ENCODE data around the gene INTS15.

INTS15 gene

DNA sequence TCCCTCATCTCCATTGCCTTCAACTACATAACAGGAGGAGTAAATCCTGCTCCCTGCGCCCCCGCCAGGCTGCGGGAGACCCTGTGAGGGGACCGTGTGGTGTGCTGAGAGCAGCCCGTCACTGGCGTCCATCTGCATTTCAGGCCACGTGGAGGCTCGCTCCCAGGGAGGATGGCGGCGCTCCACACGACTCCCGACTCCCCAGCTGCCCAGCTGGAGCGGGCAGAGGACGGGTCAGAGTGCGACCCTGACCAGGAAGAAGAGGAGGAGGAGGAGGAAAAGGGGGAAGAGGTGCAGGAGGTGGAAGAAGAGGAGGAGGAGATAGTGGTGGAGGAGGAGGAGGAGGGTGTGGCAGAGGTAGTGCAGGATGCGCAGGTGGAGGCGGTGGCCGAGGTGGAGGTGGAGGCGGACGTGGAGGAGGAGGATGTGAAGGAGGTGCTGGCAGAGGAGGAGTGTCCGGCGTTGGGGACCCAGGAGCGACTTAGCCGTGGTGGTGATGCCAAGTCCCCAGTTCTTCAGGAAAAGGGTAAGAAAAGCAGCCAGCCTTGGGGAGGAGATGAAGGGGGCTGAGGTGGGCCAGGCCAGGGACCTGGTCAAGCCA lies 52.5 kb downstream of the INTS15 start:
- no peak for DNase-seq (ENCODE audit: low read depth in 1 of 2, low spot score in 1 of 2)

DNA sequence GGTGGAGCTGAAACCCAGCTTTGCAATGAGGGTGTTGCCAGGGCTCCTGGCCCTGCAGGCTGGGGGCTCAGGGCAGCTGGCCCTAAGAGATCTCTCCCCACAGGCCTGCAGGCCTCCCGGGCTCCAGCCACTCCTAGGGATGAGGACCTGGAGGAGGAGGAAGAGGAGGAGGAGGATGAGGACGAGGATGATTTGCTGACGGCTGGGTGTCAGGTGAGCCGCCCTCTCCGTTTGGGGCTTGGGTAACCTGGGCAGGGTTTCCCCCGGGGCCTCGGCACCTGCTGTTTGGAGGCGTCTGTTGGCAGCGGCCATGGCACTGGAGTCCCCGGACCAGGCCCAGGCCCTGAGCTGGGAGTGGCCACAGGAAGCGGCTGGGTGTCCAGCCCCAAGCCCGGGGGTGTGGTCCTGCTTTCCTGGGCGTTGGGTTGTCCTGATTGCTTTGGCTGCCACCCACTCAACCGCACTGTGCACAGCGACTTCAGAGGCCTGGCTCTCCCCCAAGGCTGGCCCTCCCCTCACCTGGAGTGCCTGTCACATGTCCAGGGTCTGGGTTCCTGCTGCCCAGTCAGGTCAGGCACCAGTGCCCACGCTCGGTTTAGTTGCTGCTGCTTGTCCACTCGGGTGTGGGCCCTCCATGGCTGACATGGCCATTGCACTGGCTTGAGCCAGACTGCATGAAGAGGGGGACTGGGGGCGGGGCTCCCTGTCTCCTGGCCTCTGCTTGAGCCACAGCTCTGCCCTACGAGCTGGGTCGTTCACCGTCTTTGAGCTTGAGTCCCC lies 53.2 kb downstream of the INTS15 start:
- DNase-seq (ENCODE audit: low read depth in 1 of 2, low spot score in 1 of 2) = no peak

DNA sequence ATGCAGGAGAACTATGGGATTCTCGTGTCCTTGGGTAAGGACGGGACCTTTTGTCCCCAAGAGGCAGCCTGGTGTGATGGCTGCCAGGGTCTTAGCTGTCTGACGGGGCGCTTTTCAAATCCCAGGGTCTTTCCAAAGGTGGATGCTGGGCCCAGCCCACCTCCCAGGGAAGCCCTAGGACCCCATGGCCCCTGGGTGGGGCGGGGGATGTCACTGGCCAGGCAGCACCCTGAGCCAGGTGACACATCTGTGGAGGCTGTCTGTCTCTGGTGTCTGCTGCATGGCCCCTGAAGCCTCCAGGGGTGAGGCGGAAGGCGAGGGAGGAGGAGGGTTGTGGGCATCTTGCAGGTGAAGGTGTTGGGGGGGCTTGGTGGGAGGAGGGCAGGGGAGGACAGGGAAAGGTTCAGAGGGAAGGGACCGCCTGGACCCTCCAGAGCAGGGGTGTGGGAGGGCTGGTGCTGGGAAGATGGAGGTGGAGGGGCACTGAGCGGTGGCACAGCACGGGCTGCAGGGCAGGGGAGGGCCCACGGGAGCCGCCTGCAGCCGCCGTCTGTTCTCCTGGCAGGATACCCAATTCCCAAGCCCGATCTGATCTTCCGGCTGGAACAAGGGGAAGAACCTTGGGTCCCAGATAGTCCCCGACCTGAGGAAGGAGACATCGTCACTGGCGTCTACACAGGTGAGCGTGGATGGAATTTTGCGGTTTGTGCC lies 54.2 kb downstream of the INTS15 start:
- DNase-seq (ENCODE audit: low read depth in 1 of 2, low spot score in 1 of 2) = no peak

DNA sequence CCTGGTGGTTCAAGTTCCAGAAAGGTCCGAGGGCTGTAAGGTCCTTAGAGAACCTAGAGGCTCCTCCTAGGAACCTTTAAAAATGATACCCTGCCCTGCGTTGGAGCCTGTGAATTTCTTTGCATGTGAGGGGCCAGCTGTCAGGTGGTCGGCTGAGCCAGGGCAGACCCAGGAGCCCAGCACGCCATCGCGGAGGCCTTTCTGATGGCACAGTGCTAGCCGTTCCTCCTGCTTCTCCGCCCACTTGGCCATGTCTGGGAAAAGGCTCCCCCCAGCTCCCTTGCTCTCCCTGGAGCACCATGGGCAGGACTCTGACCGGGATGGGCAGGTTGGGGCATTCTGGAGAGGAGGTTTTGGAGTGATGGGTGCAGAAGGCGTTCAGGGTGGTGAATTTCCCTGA lies 54.9 kb downstream of the INTS15 start:
- no peak for DNase-seq (ENCODE audit: low read depth in 1 of 2, low spot score in 1 of 2)

DNA sequence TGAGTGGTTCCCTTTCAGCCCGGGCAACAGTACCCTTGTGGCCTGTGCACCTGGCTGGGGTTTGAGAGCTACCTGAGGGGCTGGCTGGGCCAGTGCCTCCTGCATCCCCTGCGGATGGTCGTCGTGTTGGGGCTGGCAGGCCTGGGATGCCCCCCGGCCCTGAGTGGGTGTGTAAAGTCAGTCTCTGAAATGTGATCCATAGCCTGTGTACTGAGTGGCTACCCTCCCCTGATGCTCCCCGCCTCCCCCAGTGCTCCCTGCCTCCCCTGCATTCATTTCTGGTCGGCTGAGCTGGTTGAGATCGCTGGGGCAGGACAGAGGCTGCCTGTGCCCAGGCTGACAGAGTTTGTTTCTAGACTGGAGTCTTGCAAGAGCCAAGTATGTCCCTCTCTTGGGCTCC lies 56.6 kb downstream of the INTS15 start:
- no peak for DNase-seq (ENCODE audit: low read depth in 1 of 2, low spot score in 1 of 2)

DNA sequence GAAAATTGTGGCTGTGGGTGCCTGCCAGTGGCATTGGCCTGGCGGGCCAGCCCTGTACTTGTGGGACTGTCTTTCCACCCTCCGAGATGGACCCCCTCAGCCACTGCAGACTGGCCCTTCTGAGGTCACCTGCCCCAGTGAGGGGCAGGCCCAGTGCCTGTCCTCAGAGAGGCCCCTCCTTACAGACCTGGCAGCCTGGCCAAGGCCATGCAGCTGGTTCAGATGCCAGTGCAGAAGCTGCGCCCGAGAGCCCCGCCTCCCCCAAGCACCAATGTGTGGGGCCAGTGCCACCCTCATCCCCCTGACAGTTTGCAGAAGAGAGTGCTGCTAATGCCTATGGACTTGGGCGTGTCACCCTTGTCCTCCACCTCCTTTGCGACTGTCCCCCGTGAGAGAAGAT lies 57.3 kb downstream of the INTS15 start:
- no peak for DNase-seq (ENCODE audit: low read depth in 1 of 2, low spot score in 1 of 2)

DNA sequence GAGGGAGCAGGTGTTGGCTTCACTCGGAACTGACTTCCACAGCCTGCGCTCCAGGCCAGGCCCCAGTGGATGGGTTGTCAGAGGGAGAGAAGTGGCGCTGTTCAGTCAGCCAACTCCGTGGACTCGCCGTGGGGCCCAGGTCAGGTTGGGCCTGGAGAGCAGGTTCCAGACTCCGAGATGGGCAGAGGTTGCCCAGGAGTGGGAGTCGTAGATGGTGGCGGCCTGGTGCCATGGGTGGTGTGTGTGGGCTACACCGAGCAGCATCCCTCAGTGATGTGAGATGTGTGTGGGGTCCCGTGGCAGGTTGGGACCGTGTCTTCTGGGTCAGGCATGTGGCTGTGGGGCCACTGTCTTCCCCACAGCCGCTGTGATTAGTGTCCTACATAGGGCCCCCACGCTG lies 57.7 kb downstream of the INTS15 start:
- no peak for DNase-seq (ENCODE audit: low read depth in 1 of 2, low spot score in 1 of 2)

DNA sequence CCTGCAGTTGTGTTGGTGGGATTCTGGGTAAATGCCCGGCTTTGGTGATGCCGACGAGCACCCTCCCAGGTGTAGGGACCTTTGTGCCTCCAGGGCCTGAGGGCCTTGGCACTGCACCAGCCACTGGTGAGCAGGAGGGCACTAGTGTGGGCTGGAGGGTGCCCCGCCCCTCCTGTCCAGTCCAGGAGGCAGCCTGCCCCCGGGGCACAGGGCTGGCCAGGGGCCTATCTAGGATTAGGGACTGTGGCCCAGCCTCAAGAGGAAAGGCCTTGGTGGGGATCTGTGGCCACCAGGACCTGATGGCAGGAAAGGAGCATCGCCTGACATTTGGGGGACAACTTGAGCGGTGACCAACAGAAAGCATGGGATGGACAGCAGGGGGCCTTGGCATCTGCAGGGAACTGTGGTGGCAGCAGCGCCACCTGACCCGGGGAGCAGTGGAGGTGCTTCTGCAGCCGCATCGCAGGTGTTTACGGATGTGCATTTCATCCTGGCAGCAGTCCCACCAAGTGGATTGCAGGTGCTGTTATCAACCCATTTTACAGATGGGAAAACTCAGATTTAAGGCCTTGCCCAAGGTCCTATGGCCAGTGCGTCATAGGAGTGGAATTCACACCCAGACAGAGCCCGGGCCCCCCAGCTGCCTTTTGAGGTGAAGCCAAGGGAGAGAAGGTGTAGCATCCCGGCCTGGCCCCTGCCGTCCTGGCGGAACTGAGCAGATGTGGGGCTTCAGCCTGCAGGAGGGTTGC lies 58.4 kb downstream of the INTS15 start:
- no peak for DNase-seq (ENCODE audit: low read depth in 1 of 2, low spot score in 1 of 2)

DNA sequence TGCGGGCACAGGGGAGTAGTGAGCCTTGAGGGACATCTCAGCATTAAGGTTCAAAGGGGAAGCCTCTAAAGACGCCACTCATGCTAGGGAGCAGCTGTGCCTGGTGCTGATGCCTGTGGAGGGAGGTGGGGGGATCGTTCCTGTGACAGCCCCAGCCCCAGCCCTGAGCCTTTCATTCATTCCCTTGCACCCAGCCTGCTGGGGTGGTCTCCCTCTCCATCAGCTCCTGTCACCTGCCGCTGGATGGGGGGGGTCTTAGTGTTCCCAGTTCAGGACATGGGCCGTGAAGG lies 58.9 kb downstream of the INTS15 start:
- no peak for DNase-seq (ENCODE audit: low read depth in 1 of 2, low spot score in 1 of 2)

DNA sequence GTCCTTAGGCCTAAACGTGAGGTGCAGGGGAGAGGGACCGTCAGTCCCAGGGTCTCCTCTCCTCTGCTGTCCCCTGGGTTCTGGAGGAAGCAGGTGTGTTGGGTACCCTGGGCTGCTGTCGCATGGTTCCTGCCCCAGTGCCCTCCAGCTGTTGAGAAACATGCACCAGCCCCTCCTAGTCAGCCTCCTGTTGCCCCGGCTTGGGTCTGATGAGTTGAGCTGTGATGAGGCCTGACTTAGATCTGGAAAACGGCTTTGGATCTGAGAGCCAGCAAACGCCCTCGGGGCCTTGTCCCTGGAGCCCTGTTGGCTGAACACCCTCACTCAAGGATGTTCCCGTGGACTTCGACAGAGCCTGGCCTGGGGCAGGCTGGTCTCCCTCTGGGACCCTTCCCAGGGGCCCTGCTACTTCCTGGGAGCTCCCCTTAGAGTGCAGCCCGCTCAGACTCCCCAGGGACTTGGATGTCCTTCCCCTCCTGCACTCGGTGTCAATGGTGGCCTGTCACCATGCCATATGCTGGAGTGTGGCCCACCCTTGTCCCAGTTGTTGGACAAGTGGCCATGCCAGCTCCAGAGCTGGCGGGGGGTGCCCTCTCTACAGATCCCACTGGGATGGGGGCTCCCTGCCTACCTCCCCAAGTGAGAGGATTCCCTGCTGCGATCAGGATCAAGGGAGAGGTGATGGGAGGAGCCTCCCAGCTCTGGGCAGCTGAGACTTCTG lies 59.6 kb downstream of the INTS15 start:
- DNase-seq (ENCODE audit: low read depth in 1 of 2, low spot score in 1 of 2) = no peak

DNA sequence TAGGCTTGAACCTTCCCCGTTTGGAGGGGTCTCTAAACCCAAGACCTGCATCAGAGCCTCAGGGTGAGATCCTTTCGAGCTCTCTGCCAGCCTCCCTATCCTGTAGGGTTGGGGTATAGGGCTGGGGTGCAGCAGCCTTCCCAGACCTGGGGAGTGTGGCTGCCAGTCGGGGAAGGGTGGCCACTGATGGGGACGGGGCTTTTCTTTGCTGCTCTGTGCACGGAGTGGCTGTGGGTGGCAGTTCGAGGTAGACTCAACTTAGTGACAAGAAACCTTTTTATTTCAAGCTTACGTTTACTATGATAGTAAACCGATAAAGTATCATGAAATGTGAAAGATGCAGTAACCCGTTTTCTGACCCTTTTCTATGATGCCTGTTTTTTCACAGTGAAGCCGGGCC lies 60.3 kb downstream of the INTS15 start:
- DNase-seq (ENCODE audit: low read depth in 1 of 2, low spot score in 1 of 2) = no peak

DNA sequence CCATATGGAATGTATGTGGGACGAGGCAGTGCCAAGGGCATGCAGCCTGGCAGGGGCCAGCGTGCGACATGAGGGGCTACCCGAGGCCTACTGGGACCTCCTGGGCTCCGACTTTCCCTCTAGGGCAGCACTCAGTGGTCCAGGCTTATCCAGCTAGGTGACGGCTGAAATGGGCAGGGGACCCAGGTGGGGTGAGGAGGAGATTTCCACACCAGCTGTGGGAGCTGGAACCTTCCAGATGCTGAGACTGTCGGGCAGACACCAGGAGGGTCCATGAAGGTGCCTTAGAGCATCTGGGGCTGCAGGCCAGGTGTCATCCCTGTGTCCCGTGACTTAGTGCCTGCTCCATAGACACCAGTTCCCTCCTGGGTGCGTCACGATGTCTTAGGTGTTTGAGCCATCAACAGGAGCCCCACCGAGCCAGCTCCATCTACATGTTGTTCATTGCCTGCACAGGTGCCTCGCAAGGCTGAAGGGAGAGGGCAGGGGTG lies 60.7 kb downstream of the INTS15 start:
- DNase-seq (ENCODE audit: low read depth in 1 of 2, low spot score in 1 of 2) = no peak

DNA sequence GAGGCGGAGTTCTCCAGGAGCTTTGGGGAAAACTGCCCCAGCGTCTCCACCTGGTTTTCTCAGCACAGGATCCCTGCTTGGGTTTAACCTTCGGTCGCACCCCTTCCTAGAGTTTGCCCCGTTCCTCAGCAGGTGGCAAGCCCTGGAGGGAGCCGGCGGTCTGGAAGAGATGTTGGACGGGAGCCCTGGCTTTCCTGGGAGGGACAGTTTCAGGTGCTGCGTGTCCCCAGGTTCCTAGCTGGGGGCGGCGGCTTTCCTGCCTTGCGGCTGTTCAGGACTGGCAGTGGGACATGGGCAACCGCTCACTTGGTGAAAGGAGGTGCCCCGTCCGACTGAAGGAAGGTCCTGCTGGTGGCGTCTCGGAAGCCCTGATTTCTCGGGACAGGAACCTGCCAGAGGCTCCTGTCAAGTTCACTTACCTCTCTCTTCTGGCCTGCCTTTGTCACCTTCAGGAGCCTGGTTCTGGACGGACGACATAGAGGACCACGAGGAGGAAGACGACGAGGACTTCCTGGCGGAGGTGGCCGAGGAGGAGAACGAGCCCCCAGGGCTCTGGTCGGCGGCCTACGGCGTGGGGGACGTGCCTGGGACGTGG lies 62.1 kb downstream of the INTS15 start:
- DNase-seq (ENCODE audit: low read depth in 1 of 2, low spot score in 1 of 2) = no peak

DNA sequence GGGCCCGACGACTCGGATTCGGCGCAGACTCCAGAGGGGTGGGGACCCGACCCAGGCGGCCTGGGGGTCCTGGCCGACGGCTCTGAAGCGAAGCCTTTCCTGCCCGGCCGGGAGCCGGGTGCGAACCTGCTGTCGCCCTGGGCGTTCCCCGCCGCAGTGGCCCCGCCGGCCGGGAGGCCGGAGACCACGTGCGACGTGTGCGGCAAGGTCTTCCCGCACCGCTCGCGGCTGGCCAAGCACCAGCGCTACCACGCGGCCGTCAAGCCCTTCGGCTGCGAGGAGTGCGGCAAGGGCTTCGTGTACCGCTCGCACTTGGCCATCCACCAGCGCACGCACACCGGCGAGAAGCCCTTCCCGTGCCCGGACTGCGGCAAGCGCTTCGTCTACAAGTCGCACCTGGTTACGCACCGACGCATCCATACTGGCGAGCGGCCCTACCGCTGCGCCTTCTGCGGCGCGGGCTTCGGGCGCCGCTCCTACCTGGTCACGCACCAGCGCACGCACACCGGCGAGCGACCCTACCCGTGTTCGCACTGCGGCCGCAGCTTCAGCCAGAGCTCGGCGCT lies 62.7 kb downstream of the INTS15 start:
- no peak for DNase-seq (ENCODE audit: low read depth in 1 of 2, low spot score in 1 of 2)

DNA sequence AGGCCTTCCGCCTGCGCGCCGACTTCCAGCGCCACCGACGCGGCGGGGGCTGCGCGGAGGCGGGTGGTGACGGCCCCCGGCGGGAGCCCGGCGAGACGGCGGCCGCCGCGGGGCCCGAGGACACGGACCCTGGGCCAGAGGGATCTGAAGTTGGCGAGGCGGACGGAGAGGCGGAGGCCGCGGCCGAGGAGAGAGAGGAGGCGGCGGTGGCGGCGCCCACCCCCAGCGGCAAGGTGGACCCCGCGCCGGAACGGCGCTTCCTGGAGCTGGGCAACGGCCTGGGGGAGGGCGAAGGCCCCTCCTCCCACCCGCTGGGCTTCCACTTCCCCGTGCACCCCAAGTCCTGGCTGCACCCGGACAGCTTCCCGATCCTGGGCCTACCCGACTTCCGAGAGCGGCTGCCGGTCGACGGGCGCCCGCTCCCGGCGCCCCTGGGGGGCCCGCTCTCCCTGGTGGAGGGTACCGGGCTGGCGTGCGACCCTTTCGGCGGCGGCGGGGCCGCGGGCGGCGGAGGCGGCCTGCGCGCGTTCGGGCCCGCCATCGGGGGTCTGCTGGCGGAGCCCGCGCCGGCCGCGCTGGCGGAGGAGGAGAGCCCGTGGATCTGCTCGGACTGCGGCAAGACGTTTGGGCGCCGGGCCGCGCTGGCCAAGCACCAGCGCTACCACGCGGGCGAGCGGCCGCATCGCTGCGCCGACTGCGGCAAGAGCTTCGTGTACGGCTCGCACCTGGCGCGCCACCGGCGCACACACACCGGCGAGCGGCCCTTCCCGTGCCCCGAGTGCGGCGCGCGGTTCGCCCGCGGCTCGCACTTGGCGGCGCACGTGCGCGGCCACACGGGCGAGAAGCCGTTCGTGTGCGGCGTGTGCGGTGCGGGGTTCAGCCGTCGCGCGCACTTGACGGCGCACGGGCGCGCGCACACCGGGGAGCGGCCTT lies 63.5 kb downstream of the INTS15 start:
- no peak for DNase-seq (ENCODE audit: low read depth in 1 of 2, low spot score in 1 of 2)

DNA sequence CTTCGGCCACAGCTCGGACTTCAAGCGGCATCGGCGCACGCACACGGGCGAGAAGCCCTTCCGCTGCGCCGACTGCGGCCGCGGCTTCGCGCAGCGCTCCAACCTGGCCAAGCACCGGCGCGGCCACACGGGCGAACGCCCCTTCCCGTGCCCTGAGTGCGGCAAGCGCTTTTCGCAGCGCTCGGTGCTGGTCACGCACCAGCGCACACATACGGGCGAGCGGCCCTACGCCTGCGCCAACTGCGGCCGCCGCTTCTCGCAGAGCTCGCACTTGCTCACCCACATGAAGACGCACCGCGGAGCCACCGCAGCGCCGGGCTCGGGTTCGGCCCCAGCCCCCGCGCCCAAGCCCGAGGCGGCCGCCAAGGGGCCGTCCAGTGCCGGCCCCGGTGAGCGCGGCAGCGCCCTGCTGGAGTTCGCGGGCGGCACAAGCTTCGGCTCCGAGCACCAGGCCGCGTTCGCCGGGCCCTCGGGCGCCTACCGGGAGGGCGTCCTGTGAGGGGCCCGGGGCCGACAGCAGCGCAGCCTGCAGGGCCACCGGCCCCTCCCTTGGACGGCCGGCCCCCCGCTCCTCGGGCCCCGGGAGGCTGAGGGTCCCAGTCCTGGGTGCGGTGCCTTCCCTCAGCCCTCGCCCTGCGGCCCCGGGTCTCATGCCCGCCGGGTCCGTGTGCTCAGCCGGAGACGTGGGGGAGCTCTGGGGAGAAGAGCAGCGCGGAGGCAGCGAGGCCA lies 64.5 kb downstream of the INTS15 start:
- DNase-seq (ENCODE audit: low read depth in 1 of 2, low spot score in 1 of 2) = no peak

DNA sequence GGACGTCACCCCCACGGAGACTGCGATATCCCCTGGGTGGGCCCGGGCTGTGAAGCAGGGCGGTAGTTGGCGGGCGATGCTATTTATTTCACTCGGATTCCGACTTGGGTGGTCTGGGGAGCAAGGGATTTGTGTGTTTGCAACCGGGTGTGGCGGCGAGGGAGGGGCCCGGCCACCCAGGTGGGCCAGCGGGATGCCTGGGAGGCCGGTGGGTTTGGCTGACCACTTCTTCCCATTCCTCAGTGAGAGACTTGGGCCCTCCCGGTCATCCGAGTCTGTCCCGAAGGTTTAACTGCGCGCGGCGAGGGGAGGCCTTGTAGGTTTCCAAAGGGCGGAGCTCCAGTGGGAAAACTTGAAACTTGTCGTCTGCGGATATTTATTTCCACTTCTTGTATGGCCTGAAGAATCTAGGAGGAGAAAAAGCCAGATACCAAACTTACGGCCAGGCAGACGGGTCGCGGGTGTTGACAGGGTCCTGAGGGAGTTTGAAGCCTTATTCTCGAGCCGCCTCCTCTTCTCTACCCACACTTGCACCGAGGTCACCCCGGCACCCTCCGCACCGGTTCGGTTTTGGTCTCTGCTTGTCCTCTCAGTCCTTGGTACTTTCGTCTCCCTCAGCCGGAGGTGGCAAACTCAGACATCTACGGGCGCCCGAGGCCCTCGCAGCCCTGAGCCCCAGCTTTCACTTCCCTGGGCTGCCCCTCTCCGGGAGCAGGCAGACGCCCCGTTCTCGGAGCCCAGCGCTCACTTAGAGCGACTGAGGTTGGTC lies 65.2 kb downstream of the INTS15 start:
- DNase-seq (ENCODE audit: low read depth in 1 of 2, low spot score in 1 of 2) = no peak

Data from stimulated activated CD4-positive, alpha-beta T cell treated with anti-CD3 and anti-CD28 coated beads, Interleukin-15, amount 100 ng/mL, for 1 hour (primary cell).